ENCODE measurements around the gene BLM. TPM values are rescaled to one million over a fixed set of nuclear protein-coding genes. Genes with fewer than 3 reads are reported as not detected.
A peak's percentile ranks its signal among the peaks of the same experiment; 100 is the strongest.

The BLM gene
- total RNA-seq, 1 donor from 2014 or later: 26.2 TPM

- no peak for TF ChIP-seq CTCF (IDR thresholded peaks at IDR 0.05; ENCODE audit: borderline replicate concordance)
- no peaks in the 10 kb centered on the region for H3K9me3 ChIP-seq (replicated peaks)
- peaks cover 6% of the 10 kb centered on the region for H3K4me1 ChIP-seq
- intact Hi-C loops (cut with micrococcal nuclease): no loop called here
- no peak for DNase-seq
- H3K4me3 ChIP-seq: no peak overlapping the region
- H3K27me3 ChIP-seq (ENCODE audit: low read depth): no peaks in the 10 kb centered on the region
- no peak overlapping the region for H3K27ac ChIP-seq (replicated peaks)
- H3K36me3 ChIP-seq: no peaks in the 10 kb centered on the region
Observed at GRCh38 chr15:90838139-90838538, 121.0 kb downstream of the BLM start.

- Histone ChIP-seq H3K36me3 (no peaks in the 10 kb centered on the region), H3K4me3 (no peak overlapping the region), H3K27me3 (ENCODE audit: low read depth) (no peaks in the 10 kb centered on the region), H3K9me3 (replicated peaks) (no peaks in the 10 kb centered on the region), H3K4me1 (peaks cover 6% of the 10 kb centered on the region), H3K27ac (replicated peaks) (no peak overlapping the region)
- intact Hi-C loops (cut with micrococcal nuclease): no loop called here
- no peak for TF ChIP-seq CTCF (IDR thresholded peaks at IDR 0.05; ENCODE audit: borderline replicate concordance)
- DNase-seq: no peak
Observed at GRCh38 chr15:90838544-90838943, 121.4 kb downstream of the BLM start.

GRCh38 chr15:90839187-90840071 lies 122.3 kb downstream of the BLM start:
- H3K4me1 ChIP-seq: peaks cover 6% of the 10 kb centered on the region
- intact Hi-C loops (cut with micrococcal nuclease): no loop called here
- TF ChIP-seq CTCF (IDR thresholded peaks at IDR 0.05; ENCODE audit: borderline replicate concordance): no peak
- no peaks in the 10 kb centered on the region for H3K36me3 ChIP-seq
- peak overlapping the region; percentile 9 for H3K4me3 ChIP-seq
- no peak for DNase-seq
- no peaks in the 10 kb centered on the region for H3K27me3 ChIP-seq (ENCODE audit: low read depth)
- H3K27ac ChIP-seq (replicated peaks): no peak overlapping the region
- no peaks in the 10 kb centered on the region for H3K9me3 ChIP-seq (replicated peaks)

- no peak for DNase-seq
- Histone ChIP-seq H3K9me3 (replicated peaks) (no peaks in the 10 kb centered on the region), H3K4me1 (peaks cover 6% of the 10 kb centered on the region), H3K36me3 (no peaks in the 10 kb centered on the region), H3K27me3 (ENCODE audit: low read depth) (no peaks in the 10 kb centered on the region), H3K27ac (replicated peaks) (no peak overlapping the region), H3K4me3 (peak overlapping the region; percentile 9)
- intact Hi-C loops (cut with micrococcal nuclease): no loop called here
- TF ChIP-seq CTCF (IDR thresholded peaks at IDR 0.05; ENCODE audit: borderline replicate concordance): no peak
Observed at GRCh38 chr15:90840157-90840855, 123.2 kb downstream of the BLM start.

- Histone ChIP-seq H3K4me3 (no peak overlapping the region), H3K9me3 (replicated peaks) (no peaks in the 10 kb centered on the region), H3K4me1 (peaks cover 3% of the 10 kb centered on the region), H3K27me3 (ENCODE audit: low read depth) (no peaks in the 10 kb centered on the region), H3K27ac (replicated peaks) (no peak overlapping the region), H3K36me3 (no peaks in the 10 kb centered on the region)
- intact Hi-C loops (cut with micrococcal nuclease): no loop called here
- no peak for TF ChIP-seq CTCF (IDR thresholded peaks at IDR 0.05; ENCODE audit: borderline replicate concordance)
- no peak for DNase-seq
Observed at GRCh38 chr15:90840954-90841353, 123.8 kb downstream of the BLM start.

Data from left ventricle myocardium inferior (tissue), 1 donor.